HEK293 (cell line): Measurements from ENCODE around the gene SLC44A1.
A peak's percentile ranks its signal among the peaks of the same experiment; 100 is the strongest.

ENCODE experiments used
- CTCF ChIA-PET: fragments of 350-600 bp; formaldehyde crosslinking; extraction: SDS; loops from one replicate; lab custom pipeline; 2021; ENCODE audit warnings: antibody characterized with exemption; lab: Yijun Ruan, JAX
- POLR2A ChIA-PET: fragments of 300-600 bp; formaldehyde crosslinking; extraction: SDS; loops from one replicate; lab custom pipeline; 2020; ENCODE audit warnings: antibody characterized with exemption, inconsistent platforms; lab: Yijun Ruan, JAX
- H3K27ac ChIP-seq: fragments of 200-500 bp; sonication (Bioruptor generic); 2 replicates; pipeline ENCODE4 v1.5.1; 2014; ENCODE audit warnings: low read depth, low read length, control low read depth, inconsistent platforms; ENCODE audit errors: extremely low read depth
- H3K36me3 ChIP-seq, 2 experiments: fragments of 200-500 bp in 1 of 2; sonication (Bioruptor generic) in 1 of 2; 1 replicate in 1 of 2; 2 replicates in 1 of 2; pipeline ENCODE4 v1.5.1; 2014 to 2017; ENCODE audit warnings: inconsistent platforms in 2 of 2, low read length in 2 of 2; ENCODE audit not compliant: control insufficient read depth in 2 of 2, insufficient read depth in 1 of 2
- H3K4me1 ChIP-seq: fragments of 200-500 bp; sonication (Bioruptor generic); 2 replicates; pipeline ENCODE4 v1.5.1; 2014; ENCODE audit warnings: mild to moderate bottlenecking, low read length, inconsistent platforms; ENCODE audit not compliant: control insufficient read depth, insufficient read depth
- H3K4me3 ChIP-seq: 2 replicates; pipeline ENCODE4 v1.5.1; 2011; ENCODE audit warnings: low read depth, mild to moderate bottlenecking, control low read depth, low read length, moderate library complexity
- H3K9me3 ChIP-seq: fragments of 200-500 bp; sonication (Bioruptor generic); 2 replicates; pipeline ENCODE4 v1.5.1; 2014; ENCODE audit warnings: low read depth, low read length, inconsistent platforms; ENCODE audit not compliant: control insufficient read depth, insufficient read depth
- BCL11B ChIP-seq: fragments of 450-650 bp; formaldehyde crosslinking; IDR thresholded peaks from 2 replicates; pipeline ENCODE4 v1.5.1; 2016; ENCODE audit warnings: low read depth, missing biosample characterization, missing genetic modification characterization
- KLF16 ChIP-seq: fragments of 450-650 bp; formaldehyde crosslinking; IDR thresholded peaks from 2 replicates; pipeline ENCODE4 v1.5.1; 2017; ENCODE audit warnings: missing biosample characterization, missing genetic modification characterization
- OSR2 ChIP-seq: fragments of 450-650 bp; formaldehyde crosslinking; IDR thresholded peaks from 2 replicates; pipeline ENCODE4 v1.5.1; 2016; ENCODE audit warnings: missing biosample characterization, missing genetic modification characterization
- WT1 ChIP-seq: fragments of 450-650 bp; formaldehyde crosslinking; IDR thresholded peaks from 2 replicates; pipeline ENCODE4 v1.5.1; 2016; ENCODE audit warnings: missing biosample characterization, missing genetic modification characterization
- ZNF169 ChIP-seq: fragments of 450-650 bp; formaldehyde crosslinking; IDR thresholded peaks from 2 replicates; pipeline ENCODE4 v1.5.1; 2016; ENCODE audit warnings: missing biosample characterization, missing genetic modification characterization
- ZNF37A ChIP-seq: fragments of 450-650 bp; IDR thresholded peaks from 2 replicates; pipeline ENCODE4 v1.5.1; 2018; ENCODE audit warnings: missing biosample characterization, missing genetic modification characterization
- ZNF423 ChIP-seq: fragments of 450-650 bp; formaldehyde crosslinking; IDR thresholded peaks from 2 replicates; pipeline ENCODE4 v1.5.1; 2016; ENCODE audit warnings: missing biosample characterization, missing genetic modification characterization
- ZNF558 ChIP-seq: fragments of 450-650 bp; formaldehyde crosslinking; IDR thresholded peaks from 2 replicates; pipeline ENCODE4 v1.5.1; 2016; ENCODE audit warnings: missing biosample characterization, missing genetic modification characterization
- ZNF596 ChIP-seq: fragments of 450-650 bp; IDR thresholded peaks from 2 replicates; pipeline ENCODE4 v1.5.0; 2018; ENCODE audit warnings: missing biosample characterization, mild to moderate bottlenecking, missing genetic modification characterization, moderate library complexity
- ZNF600 ChIP-seq: fragments of 450-650 bp; formaldehyde crosslinking; IDR thresholded peaks from 2 replicates; pipeline ENCODE4 v1.5.1; 2016; ENCODE audit warnings: missing biosample characterization, missing genetic modification characterization
- ZNF670 ChIP-seq: fragments of 450-650 bp; formaldehyde crosslinking; IDR thresholded peaks from 2 replicates; pipeline ENCODE4 v1.5.1; 2016; ENCODE audit warnings: missing biosample characterization, missing genetic modification characterization, low read depth
- ZSCAN30 ChIP-seq: fragments of 450-650 bp; IDR thresholded peaks from 2 replicates; pipeline ENCODE4 v1.5.1; 2018; ENCODE audit warnings: missing biosample characterization, mild to moderate bottlenecking, missing genetic modification characterization, moderate library complexity
- TF ChIP-seq, protein P1 (sequence below): fragments of 450-650 bp; formaldehyde crosslinking; IDR thresholded peaks from 2 replicates; pipeline ENCODE4 v1.5.1; 2016; ENCODE audit warnings: missing biosample characterization, missing genetic modification characterization
- TF ChIP-seq, protein P2 (sequence below): fragments of 450-650 bp; formaldehyde crosslinking; IDR thresholded peaks from 2 replicates; pipeline ENCODE4 v1.5.1; 2016; ENCODE audit warnings: missing biosample characterization, missing genetic modification characterization
- TF ChIP-seq, protein P3 (sequence below): fragments of 450-650 bp; formaldehyde crosslinking; conservative IDR thresholded peaks from 2 replicates; pipeline ENCODE4 v1.5.1; 2016; ENCODE audit warnings: low read depth, missing biosample characterization, missing genetic modification characterization
- TF ChIP-seq, protein P4 (sequence below): fragments of 450-650 bp; IDR thresholded peaks from 2 replicates; pipeline ENCODE4 v1.5.1; 2018; ENCODE audit warnings: missing biosample characterization, mild to moderate bottlenecking, missing genetic modification characterization

Gene SLC44A1

DNA sequence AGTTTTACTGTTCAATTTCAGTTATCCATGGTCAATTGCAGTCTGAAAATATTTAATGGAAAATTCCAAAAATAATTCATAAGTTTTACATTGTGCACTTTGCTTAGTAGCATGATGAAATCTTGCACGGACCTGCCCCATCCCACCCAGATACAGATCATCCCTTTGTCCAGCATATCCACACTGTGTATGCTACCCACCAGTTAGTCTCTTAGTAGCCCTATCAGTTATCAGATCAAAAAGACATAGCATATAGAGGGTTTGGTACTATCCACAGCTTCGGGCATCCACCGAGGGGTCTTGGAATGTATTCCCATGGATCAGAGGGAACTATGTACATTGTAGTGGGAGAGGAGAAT, 97.7 kb downstream of the SLC44A1 start:
- ChIA-PET POLR2A (no interaction called here), CTCF (no interaction called here)
- Histone ChIP-seq H3K36me3 (peaks cover 0 to 8% of the 10 kb centered on the region in 2 experiments; a peak in 1 of 3 replicates), H3K9me3 (no peaks in the 10 kb centered on the region), H3K27ac (no peak overlapping the region), H3K4me1 (no peaks in the 10 kb centered on the region), H3K4me3 (no peak overlapping the region)
- TF ChIP-seq ZNF423 (no peak), WT1 (no peak), ZNF169 (tag by site-specific recombination) (no peak), KLF16 (tag by site-specific recombination) (no peak), ZNF37A (tag by site-specific recombination) (no peak), ZNF600 (no peak), ZNF558 (tag by site-specific recombination) (no peak), ZSCAN30 (tag by site-specific recombination) (no peak), OSR2 (tag by site-specific recombination) (no peak), ZNF596 (tag by site-specific recombination) (no peak)
- TF ChIP-seq, protein P1, sequence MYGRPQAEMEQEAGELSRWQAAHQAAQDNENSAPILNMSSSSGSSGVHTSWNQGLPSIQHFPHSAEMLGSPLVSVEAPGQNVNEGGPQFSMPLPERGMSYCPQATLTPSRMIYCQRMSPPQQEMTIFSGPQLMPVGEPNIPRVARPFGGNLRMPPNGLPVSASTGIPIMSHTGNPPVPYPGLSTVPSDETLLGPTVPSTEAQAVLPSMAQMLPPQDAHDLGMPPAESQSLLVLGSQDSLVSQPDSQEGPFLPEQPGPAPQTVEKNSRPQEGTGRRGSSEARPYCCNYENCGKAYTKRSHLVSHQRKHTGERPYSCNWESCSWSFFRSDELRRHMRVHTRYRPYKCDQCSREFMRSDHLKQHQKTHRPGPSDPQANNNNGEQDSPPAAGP, result no peak

DNA sequence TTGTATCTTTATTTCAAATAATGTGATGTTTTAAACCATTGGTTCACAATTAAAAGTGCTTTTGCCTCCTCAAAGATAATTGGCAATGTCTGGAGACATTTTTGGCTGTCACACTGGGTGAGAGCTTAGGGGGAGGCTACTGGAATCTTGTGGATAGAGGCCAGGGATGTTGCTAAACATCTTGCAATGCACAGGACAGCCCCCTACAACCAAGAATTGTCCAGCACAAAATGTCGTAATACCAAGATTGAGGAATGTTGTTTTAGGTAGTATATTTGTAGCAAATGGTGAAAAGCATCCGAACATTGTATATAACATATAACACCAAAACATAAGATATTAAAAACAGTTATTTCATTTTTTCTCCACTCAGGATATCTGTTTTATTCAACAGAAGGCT, 99.8 kb downstream of the SLC44A1 start:
- ChIA-PET CTCF (interaction anchor here (1.1 kb wide), 1 partner anchor 62 kb away, joined by 3 read pairs; no protein-coding TSS in a partner anchor), POLR2A (no interaction called here)
- H3K27ac ChIP-seq, result no peak overlapping the region
- no peaks in the 10 kb centered on the region for H3K9me3 ChIP-seq
- no peak for TF ChIP-seq BCL11B (tag by site-specific recombination)
- TF ChIP-seq, protein P2, sequence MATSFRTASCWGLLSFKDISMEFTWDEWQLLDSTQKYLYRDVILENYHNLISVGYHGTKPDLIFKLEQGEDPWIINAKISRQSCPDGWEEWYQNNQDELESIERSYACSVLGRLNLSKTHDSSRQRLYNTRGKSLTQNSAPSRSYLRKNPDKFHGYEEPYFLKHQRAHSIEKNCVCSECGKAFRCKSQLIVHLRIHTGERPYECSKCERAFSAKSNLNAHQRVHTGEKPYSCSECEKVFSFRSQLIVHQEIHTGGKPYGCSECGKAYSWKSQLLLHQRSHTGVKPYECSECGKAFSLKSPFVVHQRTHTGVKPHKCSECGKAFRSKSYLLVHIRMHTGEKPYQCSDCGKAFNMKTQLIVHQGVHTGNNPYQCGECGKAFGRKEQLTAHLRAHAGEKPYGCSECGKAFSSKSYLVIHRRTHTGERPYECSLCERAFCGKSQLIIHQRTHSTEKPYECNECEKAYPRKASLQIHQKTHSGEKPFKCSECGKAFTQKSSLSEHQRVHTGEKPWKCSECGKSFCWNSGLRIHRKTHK, result peak; percentile 61
- H3K36me3 ChIP-seq, result no peaks in the 10 kb centered on the region
- no peak overlapping the region for H3K4me3 ChIP-seq
- H3K4me1 ChIP-seq, result no peaks in the 10 kb centered on the region

DNA sequence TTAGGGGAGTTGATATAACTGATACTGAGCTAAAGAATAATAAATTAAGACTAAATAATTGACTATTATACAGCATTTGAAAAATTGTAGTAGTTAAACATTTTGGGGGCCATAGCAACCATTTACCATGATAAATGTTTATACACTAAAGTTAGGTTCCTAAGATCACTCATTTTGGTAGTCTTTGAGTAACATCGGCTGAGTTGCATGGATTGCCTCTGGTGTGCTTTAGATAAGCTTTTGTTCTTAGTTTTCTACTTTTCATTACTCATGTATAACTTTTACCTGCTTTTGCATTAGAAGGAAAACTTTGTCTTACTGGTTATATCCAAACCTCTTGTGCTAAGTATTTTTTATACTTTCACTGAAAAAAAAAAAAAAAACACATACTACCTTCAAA, 101.2 kb downstream of the SLC44A1 start:
- H3K4me1 ChIP-seq, result no peaks in the 10 kb centered on the region
- H3K27ac ChIP-seq, result no peak overlapping the region
- no peak for TF ChIP-seq ZNF670 (tag by site-specific recombination)
- TF ChIP-seq, protein P3, sequence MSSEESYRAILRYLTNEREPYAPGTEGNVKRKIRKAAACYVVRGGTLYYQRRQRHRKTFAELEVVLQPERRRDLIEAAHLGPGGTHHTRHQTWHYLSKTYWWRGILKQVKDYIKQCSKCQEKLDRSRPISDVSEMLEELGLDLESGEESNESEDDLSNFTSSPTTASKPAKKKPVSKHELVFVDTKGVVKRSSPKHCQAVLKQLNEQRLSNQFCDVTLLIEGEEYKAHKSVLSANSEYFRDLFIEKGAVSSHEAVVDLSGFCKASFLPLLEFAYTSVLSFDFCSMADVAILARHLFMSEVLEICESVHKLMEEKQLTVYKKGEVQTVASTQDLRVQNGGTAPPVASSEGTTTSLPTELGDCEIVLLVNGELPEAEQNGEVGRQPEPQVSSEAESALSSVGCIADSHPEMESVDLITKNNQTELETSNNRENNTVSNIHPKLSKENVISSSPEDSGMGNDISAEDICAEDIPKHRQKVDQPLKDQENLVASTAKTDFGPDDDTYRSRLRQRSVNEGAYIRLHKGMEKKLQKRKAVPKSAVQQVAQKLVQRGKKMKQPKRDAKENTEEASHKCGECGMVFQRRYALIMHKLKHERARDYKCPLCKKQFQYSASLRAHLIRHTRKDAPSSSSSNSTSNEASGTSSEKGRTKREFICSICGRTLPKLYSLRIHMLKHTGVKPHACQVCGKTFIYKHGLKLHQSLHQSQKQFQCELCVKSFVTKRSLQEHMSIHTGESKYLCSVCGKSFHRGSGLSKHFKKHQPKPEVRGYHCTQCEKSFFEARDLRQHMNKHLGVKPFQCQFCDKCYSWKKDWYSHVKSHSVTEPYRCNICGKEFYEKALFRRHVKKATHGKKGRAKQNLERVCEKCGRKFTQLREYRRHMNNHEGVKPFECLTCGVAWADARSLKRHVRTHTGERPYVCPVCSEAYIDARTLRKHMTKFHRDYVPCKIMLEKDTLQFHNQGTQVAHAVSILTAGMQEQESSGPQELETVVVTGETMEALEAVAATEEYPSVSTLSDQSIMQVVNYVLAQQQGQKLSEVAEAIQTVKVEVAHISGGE (tag by site-specific recombination), result no peak
- TF ChIP-seq, protein P4, sequence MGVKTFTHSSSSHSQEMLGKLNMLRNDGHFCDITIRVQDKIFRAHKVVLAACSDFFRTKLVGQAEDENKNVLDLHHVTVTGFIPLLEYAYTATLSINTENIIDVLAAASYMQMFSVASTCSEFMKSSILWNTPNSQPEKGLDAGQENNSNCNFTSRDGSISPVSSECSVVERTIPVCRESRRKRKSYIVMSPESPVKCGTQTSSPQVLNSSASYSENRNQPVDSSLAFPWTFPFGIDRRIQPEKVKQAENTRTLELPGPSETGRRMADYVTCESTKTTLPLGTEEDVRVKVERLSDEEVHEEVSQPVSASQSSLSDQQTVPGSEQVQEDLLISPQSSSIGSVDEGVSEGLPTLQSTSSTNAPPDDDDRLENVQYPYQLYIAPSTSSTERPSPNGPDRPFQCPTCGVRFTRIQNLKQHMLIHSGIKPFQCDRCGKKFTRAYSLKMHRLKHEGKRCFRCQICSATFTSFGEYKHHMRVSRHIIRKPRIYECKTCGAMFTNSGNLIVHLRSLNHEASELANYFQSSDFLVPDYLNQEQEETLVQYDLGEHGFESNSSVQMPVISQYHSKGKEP (tag by site-specific recombination), result no peak
- peaks cover 0 to 4% of the 10 kb centered on the region in 2 experiments; a peak in 1 of 3 replicates for H3K36me3 ChIP-seq
- H3K9me3 ChIP-seq, result no peaks in the 10 kb centered on the region
- CTCF ChIA-PET, result interaction anchor here (1.1 kb wide), 1 partner anchor 64 kb away, joined by 3 read pairs; no protein-coding TSS in a partner anchor
- POLR2A ChIA-PET, result no interaction called here
- H3K4me3 ChIP-seq, result no peak overlapping the region
